DMS53 treated with DMSO at 0.1 percent for 48 hours (cell line): Measurements from ENCODE around the gene ASMTL.
"Not testable (repeated sequence)": the region's sequence is repeated elsewhere in the genome, so short reads cannot be mapped to it uniquely, and the experiment has no call there.

Experiments
- DNase-seq: peaks from one replicate; lab custom pipeline; 2025; ENCODE audit not compliant: unreplicated experiment; lab: John Stamatoyannopoulos, UW

ASMTL gene

DNA sequence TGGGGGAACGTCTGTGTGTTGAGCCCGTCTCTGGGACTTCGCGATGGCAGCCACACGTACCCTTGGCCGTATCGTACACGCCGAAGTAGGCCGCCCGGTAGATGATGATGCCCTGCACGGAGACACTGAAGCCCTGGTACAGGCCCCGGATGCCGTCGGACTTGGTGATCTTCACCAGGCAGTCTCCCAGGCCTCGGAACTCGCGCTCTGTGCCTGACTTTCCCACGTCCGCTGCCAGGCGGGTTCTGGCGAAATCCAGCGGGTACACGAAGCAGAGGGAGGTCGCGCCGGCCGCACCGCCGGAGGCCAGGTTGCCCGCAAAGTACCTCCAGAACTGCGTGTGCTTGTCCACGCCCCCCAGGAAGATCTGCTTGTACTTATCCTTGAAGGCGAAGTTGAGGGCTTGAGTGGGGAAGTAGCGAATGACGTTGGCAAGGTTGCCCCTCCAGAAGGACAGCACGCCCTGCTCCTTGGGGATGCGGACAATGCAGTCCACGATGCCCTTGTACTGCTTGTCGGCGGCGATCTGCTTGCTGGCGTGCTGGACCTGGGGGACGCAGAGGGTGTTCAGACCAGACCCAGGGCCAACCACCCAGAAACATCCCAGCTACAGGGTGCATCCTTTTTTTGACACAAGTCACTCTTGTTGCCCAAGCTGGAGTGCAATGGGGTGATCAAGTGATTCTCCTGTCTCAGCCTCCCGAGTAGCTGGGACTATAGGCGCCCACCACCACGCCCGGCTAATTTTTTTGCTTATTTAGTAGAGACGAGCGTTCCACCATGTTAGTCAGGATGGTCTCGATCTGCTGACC, 63.3 kb downstream of the ASMTL start:
- no peak for DNase-seq

DNA sequence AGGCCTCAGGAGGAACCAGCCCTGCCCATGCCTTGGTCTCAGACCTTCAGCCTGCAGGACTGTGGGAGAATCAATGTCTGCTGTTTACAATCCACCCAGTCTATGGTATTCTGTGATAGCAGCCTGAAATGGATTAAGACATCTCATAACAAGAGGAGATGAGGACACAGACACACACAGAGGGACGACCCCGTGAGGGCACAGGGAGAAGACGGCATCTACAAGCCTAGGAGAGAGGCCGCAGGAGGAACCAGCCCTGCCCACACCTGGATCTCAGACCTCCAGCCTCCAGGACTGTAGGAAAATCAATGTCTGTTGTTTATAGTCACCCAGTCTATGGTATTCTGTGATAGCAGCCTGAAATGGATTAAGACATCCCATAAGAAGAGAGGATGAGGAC, 64.1 kb downstream of the ASMTL start:
- no peak for DNase-seq

DNA sequence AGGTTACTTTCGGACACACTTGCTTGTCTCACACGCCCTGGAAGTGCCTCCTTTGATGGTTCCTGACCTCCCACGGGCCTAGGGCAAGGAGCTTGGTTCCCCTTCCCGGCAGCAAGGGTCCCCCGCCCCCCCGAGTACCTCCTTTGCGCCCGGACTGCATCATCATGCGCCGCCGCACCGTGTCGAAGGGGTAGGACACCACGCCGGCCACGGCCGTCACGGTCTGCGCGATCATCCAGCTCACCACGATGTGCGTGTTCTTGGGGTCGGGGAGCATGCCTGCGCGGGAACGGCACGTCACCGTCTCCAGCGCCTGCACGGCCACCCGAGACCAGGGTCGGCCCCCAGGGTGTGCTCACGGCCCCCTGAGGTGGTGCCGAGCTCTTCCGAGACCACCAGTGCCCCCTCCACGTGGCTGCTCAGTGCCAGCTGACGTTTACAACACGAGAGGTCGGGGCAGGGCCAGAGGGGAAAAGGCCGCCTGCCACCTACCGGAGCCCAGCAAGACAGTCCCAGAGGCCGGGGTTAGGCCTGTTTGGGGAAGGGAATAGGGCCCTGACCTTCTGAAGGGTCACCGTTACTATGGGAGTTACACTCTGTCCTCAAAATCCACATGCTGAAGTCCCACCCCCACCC, 65.5 kb downstream of the ASMTL start:
- DNase-seq = no peak

DNA sequence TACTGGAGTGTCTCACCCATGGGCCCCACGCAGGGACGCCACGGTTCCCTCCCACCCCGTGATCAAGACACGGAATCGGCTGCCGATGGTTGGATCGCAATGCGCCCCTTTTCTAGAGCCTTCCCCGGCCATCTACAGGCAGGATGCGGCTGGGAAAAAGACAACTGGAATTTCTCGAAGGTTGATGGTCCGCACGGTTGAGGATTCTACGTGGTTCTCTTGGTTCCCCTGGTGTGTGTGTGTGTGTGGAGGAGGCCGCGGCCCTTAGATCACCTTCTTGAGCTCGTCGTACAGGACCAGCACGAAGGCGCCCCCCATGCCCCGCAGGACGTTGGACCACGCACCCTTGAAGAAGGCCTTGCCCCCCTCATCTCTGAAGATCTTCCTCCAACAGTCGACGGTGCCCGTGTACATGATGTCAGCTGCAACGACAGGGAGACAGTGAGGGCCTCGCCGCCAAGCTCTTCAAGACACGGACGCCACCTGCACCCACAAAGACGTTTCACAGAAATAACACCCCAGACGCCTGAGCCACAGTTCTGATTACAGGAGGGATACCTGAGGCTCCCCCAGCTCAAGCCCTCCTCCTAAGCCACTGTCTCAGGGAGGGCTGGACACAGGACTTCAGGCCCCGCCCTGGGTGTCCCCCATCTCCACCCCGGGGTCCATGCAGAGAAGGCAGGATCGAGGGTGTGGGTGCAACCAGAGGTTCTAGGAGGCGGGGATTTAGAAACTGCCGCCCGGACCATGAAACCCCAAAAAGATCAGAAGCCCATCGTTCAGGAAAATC, 66.2 kb downstream of the ASMTL start:
- DNase-seq = no peak

DNA sequence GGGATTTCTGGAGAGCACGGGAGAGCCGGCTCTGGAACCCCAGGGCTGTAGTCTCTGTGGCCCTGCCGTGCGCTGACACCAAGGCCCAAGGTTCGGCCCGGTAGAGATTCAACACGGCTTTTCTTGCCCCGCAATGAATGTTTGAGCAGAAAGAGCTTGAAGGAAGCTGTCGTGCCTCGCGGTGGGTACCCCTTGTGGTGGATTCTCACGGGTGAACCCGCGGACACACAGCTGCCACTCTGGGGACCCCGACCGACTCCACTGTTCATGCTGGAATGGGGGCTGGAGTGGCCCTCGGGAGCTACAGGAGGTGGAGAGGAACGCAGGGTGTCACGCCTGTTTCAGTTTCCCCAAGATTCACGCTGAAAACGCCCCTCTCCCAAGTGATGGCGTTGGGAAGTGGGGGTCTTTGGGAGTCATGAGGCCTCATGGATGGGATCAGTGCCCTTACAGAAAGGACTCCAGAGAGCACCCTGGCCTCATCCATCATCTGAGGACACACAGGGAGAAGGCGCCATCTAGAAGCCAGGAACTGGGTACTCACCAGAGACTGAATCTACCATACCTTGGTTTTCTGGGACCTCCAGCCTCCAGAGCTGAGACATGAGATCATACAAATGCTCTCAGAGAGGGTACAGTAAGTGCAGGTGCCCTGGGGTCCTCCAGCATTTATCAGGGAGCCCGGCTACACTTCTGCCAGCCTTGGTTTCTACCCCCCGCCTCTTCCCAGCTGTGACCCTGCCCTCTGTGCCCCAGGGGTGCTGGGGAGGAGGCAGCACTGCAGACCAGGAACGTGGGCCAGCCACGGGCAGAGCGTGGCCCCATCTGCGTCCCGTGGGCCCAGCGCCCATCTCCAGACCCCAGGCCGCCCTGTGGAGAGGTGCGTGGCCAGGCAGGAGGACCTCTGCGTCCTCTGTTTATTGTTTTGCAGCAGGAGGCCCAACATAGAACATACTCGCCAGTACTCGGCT, 67.2 kb downstream of the ASMTL start:
- no peak for DNase-seq

DNA sequence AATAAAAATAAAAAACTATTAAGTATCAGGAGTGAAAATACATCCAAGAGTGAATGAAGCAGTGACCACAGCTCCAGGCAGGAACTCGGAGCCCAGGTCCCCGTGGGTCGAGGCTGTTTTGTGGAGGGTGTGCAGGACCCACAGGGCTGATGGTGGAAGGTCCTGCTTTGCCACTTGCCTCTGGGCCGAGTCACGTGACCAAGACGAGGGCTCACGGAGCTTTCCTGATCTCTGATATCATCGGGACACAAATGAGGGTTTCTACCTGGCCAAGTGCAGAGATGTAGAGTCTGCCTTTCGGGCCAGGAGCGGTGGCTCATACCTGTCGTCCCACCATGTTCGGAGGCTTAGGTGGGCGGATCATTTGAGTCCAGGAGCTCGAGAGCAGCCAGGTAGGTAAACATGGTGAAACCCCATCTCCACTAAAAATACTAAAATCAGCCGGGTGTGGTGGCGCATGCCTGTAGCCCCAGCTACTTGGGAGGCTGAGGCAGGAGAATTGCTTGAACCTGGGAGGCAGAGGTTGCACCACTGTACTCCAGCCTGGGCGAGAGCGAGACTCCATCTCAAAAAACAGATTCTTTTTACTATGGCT, 68.0 kb downstream of the ASMTL start:
- DNase-seq = no peak

DNA sequence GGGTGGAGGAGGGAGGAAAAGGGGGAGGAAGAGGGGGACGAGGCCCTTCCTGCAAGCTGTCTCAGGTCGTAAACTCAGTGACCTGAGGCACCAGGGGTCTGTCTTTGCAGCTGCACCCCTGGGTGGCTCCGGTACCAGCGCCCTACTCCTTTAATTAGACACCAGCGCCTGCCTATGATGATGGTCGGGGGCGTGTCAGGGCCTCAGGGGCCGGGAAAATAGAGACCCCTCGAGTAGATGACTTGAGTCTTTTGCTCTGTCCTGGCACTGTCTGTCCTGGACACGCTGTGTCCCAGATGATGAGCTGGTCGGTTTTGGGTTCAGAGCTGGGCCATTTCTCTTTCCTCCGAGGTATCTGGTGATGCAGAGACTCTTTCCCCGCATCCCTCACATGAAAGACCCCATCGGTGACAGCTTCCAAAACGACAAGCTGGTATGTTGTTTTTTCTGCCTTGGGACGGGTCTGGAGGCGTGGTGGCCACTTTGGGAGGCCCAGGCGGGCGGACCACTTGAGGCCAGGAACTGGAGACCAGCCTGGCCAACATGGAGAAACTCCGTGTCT, 72.0 kb downstream of the ASMTL start:
- DNase-seq = no peak

DNA sequence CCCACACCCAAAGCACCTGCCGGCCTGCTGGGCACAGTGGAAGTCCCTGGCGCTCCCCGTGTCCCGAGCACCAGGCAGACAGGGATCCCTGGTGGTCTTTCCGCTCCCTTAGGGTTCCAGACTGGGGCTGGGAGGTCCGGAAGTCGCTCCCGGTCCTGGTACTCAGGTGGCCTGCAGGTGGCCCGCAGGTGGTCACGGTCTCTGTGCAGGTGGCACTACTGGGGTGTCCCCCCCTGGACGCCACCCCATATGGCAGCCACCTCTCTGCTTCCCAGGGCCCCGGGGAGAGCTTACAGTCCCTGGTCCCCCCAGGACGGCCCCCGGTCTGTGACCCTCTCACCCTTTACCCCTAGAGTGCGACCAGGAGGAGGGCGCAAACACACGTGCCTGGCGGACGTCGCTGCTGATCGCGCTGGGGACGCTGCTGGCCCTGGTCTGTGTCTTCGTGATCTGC, 74.4 kb downstream of the ASMTL start:
- no peak for DNase-seq

DNA sequence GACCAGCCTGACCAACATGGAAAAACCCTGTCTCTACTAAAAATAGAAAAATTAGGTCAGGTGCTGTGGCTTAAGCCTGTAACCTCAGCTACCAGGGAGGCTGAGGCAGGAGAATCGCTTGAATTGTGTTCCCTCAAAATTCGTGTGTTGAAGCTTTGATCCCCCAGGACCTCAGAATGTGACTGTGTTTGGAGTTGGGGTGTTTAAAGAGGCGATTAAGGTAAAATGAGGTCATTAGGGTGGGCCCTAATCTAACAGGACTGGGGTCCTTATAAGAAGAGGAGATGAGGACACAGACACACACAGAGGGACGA, 84.4 kb downstream of the ASMTL start:
- DNase-seq = no peak

DNA sequence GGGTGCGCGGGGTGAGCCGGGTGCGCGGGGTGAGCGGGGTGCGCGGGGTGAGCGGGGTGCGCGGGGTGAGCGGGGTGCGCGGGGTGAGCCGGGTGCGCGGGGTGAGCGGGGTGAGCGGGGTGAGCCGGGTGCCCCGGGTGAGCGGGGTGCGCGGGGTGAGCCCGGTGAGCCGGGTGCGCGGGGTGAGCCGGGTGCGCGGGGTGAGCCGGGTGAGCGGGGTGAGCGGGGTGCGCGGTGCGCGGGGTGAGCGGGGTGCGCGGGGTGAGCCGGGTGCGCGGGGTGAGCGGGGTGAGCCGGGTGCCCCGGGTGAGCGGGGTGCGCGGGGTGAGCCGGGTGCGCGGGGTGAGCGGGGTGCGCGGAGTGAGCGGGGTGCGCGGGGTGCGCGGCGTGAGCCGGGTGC, 86.3 kb downstream of the ASMTL start:
- not testable (repeated sequence) for DNase-seq

DNA sequence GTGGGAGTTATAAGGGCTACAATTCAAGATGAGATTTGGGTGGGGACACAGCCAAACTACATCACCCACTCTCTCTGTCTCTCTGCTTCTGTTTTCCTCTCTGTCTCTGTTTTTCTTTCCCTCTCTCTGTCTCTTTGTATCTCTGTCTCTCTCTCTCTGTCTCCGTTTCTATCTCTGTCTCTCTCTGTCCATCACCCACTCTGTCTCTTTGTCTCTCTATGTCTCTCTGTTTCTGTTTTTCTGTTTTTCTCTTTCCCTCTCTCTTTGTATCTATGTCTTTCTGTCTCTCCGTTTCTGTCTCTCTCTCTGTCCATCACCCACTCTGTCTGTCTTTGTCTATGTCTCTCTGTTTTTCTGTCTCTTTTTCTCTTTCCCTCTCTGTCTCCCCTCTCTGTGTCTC, 90.8 kb downstream of the ASMTL start:
- DNase-seq = no peak

DNA sequence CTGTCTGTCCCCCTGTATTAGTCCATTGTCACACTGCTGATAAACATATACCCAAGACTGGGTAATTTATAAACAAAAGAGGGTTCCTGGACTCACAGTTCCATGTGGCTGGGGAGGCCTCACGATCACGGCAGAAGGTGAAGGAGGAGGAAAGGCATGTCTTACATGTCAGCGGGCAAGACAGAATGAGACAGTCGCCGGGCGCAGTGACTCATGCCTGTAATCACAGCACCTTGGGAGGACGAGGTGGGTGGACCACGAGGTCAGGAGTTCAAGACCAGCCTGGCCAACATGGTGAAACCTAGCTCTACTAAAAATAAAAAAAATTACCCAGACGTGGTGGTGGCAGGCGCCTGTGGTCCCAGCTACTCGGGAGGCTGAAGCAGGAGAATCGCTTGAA, 91.4 kb downstream of the ASMTL start:
- no peak for DNase-seq

DNA sequence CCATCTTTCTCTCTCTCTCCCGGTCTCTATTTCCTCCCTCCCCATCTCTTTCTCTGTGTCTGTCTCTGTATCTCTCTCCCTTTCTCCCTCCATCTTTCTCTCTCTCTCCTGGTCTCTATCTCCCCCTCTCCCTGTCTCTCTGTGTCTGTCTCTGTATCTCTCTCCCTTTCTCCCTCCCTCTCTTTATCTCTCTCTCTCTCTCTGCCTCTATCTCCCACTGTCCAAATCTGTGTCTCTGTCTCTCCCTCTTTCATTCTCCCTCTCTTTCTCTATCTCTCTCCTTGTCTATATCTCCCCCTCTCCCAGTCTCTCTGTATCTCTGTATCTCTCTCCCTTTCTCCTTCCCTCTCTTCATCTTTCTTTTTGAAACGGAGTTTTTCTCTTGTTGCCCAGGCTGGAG, 92.5 kb downstream of the ASMTL start:
- no peak for DNase-seq

DNA sequence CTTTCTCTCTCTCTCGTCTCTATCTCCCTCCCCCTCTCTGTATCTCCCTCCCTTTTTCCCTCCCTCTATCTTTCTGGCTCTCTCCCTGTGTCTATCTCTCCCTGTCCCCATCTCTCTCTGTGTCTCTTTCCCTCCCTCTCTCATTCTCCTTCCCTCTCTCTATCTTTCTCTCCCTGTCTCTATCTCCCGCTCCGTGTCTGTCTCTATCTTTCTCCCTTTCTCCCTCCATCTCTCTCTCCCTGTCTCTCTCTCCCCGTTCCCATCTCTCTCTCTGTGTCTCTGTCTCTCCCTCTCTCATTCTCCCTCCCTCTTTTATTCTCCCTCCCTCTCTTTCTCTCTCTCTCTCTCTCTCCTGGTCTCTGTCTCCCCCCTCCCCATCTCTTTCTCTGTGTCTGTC, 93.2 kb downstream of the ASMTL start:
- DNase-seq = no peak

DNA sequence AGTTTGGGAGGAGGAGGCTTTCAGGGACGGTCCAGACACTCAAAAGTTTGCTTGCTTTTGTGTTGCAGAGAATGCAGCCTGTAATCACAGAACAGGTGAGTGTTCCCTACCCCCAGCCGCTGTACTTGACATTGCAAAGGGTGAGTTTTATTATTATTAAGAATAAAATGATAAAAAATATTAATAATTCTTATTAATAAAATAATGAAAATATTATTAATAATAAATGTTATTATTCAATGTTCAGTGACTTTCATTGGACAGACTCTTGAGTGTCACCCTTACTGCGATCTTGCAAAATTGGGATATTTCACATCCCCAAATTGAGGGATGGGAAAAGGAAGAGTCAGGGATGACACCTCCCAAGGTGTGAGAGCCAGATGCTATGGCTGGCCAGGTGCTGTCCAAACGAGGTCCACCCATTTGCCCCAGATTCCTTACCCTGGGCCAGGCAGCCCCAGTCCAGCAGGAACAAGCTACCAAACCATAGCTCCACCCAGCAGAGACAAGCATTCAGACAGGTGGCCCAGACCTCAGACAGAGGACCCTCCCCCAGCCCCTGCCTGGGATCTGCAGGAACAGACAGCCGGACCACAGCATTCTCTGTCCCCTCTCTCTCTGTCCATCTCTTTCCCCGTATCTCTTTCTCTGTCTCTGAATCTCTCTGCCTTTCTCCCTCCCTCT, 93.8 kb downstream of the ASMTL start:
- DNase-seq = no peak

DNA sequence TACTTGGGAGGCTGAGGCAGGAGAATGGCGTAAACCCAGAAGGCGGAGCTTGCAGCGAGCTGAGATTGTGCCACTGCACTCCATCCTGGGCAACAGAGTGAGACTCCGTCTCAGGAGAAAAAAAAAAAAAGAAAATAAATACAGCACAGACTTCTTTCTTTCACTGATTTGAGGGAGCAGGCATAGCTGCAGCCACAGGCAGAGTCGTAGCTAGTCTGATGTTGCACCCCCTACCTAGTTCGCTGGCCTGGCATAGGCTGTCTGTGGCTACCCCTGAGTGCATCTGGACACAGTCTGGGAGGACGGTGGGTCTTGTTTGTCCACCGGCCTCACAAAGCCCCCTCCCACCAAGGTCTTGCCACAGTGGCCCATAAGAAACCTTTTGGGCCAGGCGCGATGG, 94.7 kb downstream of the ASMTL start:
- DNase-seq = no peak

DNA sequence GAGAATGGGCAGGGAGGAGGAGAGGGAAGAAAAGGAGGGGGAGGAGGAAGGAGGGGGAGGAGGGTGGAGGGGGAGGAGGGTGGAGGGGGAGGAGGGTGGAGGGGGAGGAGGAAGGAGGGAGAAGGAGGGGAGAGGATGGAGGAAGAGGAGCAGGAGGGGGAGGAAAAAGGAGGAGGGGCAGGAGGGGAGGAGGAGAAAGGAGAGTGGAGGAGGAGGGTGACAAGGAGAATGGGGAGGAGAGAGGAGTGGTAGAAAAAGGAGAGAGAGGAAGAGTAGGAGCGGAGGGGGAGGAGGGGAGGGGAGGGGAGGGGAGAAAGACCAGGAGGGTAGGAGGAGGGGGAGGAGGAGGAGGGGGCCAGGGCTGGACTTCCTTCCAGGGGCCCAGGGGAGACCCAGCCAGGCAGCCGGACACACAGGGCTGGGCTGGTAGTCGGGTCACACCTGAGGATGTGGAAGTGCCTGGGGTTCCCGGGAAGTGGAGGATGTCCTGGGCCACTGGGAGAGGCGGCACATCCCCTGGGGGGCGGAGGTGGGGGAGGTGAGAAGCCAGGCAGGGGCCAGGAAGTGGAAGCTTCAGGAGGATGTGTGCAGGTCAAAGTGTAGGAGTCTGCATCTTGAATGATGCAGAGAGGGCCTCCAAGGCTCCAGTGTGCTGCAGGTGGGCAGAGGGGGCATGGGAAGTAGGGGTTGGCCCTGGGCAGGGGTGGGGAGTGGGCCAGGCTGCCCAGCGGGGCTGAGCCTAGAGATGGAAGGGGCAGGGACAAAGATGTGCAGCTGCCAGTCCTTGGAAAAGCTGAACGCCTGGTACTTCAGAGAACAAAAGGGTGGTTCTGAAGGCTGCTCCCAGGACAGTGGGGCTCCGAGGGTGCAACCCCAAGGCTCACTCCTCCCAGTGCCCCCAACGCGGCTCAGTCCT, 97.3 kb downstream of the ASMTL start:
- DNase-seq = no peak
